K562 (cell line): ENCODE data around the gene ETS2. TPM values are rescaled to one million over a fixed set of nuclear protein-coding genes. Genes with fewer than 3 reads are reported as not detected.

Experiments
- ARNT ChIP-seq, 2 experiments: fragments of 450-650 bp; IDR thresholded peaks; 2 replicates each; pipeline ENCODE4 v1.6.1; 2016; ENCODE audit warnings: mild to moderate bottlenecking in 1 of 2
- ASH1L ChIP-seq: fragments of 450-650 bp; IDR thresholded peaks from 2 replicates; pipeline ENCODE4 v1.6.1; 2018; ENCODE audit warnings: borderline replicate concordance, mild to moderate bottlenecking, low read depth; ENCODE audit not compliant: partially characterized antibody
- BCL6 ChIP-seq: fragments of 250-450 bp; sonication (Bioruptor Pico); IDR thresholded peaks from 2 replicates; pipeline ENCODE4 v1.4.0; 2020
- EP300 ChIP-seq: IDR thresholded peaks from 2 replicates; pipeline ENCODE4 v1.6.1; 2012; ENCODE audit warnings: low read length, improper control_type of control experiment
- GTF2E2 ChIP-seq: fragments of 200-800 bp; sonication (Bioruptor generic); IDR thresholded peaks from 2 replicates; pipeline ENCODE4 v1.6.1; 2016; ENCODE audit warnings: missing genetic modification characterization, missing compliant biosample characterization
- MAFK ChIP-seq: IDR thresholded peaks from 2 replicates; pipeline ENCODE4 v1.6.1; 2011; ENCODE audit warnings: low read length, improper control_type of control experiment
- RBM14 ChIP-seq: fragments of 200-400 bp; formaldehyde crosslinking; IDR thresholded peaks from 2 replicates; pipeline ENCODE4 v1.6.1; 2018; ENCODE audit warnings: low read depth, mild to moderate bottlenecking, low read length, moderate library complexity, borderline replicate concordance; ENCODE audit not compliant: insufficient read depth
- ZFP1 ChIP-seq: fragments of 450-650 bp; formaldehyde crosslinking; IDR thresholded peaks from 2 replicates; pipeline ENCODE4 v1.4.0; 2020; ENCODE audit warnings: mild to moderate bottlenecking, mixed read lengths
- ZNF263 ChIP-seq: sonication (generic); formaldehyde crosslinking; IDR thresholded peaks from 2 replicates; pipeline ENCODE4 v1.8.0; 2022; ENCODE audit warnings: mild to moderate bottlenecking, missing genetic modification reagents, borderline replicate concordance
- polyA plus RNA-seq, 8 experiments: library from polyadenylated mRNA; depleted of rRNA in 4 of 8; stranded (reverse) in 5 of 8; unstranded in 3 of 8; fragments of >200 nt; fragmentation: Nextera tagmentation in 2 of 8; fragmentation: Illumina TruSeq in 1 of 8; extraction: Ambion mirVana in 2 of 8; extraction: Trizol in 1 of 8; gene quantifications; 2 replicates each; pipeline versions ENCODE4 v1.2.1 to v1.2.3, GENCODE V29; 2011 to 2014; ENCODE audit warnings: inconsistent platforms in 1 of 8, missing spikeins in 1 of 8
- total RNA-seq, 7 experiments: library from RNA; depleted of rRNA in 6 of 7; stranded (reverse); fragments of >200 nt in 6 of 7; fragmentation: Illumina TruSeq in 2 of 7; extraction: Trizol in 2 of 7; gene quantifications; 2 replicates each; pipeline versions ENCODE4 v1.2.1 to v1.2.3, GENCODE V29; 2011 to 2021; ENCODE audit warnings: low replicate concordance in 1 of 7
- TF ChIP-seq, protein P1 (sequence below), 2 experiments: fragments of 450-650 bp in 1 of 2; sonication (generic) in 1 of 2; formaldehyde crosslinking in 1 of 2; IDR thresholded peaks; 2 replicates each; pipeline versions ENCODE4 v1.7.1 to v1.9.0; 2016 to 2022; ENCODE audit warnings: inconsistent platforms in 1 of 2, mild to moderate bottlenecking in 1 of 2, missing genetic modification reagents in 1 of 2
- TF ChIP-seq, protein P2 (sequence below), 2 experiments: fragments of 450-650 bp; IDR thresholded peaks; 2 replicates each; pipeline ENCODE4 v1.6.1; 2016
- TF ChIP-seq, protein P3 (sequence below): IDR thresholded peaks from 2 replicates; pipeline ENCODE4 v1.6.1; 2016; ENCODE audit warnings: missing genetic modification characterization, missing compliant biosample characterization

Gene ETS2
- total and polyA plus RNA-seq, 9 of the 15 experiments (the other 6 are each of a cell fraction or from before 2014, with no cell fraction given): 1.7 to 24.4 (median 12.2) TPM

DNA sequence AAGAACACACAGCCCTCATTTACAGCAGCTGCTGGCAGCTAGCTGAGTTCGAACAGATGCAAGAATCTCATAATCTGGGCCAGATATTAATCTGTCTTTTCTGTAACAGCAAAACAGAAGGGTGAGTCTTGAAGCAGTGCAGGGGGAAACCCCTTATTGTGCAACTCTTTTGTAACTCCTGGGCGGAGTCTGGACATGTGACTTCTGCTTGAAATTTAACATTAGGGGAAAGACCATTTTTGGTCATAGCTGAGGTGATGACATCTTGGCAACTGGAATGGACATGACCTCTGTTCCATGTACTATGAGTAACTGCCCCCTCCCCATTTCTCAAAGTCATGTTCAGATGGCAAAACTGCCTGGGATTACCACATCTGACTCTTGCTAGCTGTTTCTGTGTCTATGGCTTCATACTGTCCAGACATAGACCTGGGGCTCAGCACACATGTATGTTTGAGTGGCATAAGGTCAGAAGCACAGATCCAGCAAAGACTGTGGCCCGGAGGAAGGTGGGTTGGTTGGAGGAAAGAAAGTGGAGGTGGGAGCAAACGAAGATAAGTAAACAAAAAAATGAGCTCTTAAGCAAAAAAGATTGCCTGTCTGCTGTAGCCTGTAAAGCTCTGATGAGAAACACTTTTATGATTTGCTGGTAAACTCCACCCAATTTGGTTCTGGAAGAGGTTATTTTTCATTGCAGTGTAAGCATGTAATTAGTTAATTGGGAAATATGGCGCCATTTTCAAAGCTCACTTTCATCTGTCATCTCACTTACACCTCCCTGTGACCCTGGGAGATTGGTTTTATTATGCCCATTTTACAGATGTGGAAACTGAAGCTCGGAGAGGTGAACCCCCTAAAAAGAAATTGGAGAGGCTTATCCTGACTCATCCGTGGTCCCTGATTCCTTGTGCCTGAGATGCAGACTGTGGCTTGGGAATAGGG, 26.1 kb downstream of the ETS2 start (continued):
- TF ChIP-seq, protein P1, sequence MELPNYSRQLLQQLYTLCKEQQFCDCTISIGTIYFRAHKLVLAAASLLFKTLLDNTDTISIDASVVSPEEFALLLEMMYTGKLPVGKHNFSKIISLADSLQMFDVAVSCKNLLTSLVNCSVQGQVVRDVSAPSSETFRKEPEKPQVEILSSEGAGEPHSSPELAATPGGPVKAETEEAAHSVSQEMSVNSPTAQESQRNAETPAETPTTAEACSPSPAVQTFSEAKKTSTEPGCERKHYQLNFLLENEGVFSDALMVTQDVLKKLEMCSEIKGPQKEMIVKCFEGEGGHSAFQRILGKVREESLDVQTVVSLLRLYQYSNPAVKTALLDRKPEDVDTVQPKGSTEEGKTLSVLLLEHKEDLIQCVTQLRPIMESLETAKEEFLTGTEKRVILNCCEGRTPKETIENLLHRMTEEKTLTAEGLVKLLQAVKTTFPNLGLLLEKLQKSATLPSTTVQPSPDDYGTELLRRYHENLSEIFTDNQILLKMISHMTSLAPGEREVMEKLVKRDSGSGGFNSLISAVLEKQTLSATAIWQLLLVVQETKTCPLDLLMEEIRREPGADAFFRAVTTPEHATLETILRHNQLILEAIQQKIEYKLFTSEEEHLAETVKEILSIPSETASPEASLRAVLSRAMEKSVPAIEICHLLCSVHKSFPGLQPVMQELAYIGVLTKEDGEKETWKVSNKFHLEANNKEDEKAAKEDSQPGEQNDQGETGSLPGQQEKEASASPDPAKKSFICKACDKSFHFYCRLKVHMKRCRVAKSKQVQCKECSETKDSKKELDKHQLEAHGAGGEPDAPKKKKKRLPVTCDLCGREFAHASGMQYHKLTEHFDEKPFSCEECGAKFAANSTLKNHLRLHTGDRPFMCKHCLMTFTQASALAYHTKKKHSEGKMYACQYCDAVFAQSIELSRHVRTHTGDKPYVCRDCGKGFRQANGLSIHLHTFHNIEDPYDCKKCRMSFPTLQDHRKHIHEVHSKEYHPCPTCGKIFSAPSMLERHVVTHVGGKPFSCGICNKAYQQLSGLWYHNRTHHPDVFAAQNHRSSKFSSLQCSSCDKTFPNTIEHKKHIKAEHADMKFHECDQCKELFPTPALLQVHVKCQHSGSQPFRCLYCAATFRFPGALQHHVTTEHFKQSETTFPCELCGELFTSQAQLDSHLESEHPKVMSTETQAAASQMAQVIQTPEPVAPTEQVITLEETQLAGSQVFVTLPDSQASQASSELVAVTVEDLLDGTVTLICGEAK (IDR thresholded peaks at IDR 0.05): peak; percentile 24; the same call in 1 of the 2 replicates
- TF ChIP-seq, protein P1 (CRISPR knock-in tag; IDR thresholded peaks at IDR 0.05): no peak
- TF ChIP-seq, protein P2, sequence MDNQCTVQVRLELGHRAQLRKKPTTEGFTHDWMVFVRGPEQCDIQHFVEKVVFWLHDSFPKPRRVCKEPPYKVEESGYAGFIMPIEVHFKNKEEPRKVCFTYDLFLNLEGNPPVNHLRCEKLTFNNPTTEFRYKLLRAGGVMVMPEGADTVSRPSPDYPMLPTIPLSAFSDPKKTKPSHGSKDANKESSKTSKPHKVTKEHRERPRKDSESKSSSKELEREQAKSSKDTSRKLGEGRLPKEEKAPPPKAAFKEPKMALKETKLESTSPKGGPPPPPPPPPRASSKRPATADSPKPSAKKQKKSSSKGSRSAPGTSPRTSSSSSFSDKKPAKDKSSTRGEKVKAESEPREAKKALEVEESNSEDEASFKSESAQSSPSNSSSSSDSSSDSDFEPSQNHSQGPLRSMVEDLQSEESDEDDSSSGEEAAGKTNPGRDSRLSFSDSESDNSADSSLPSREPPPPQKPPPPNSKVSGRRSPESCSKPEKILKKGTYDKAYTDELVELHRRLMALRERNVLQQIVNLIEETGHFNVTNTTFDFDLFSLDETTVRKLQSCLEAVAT (IDR thresholded peaks at IDR 0.05): no peak
- TF ChIP-seq ARNT (IDR thresholded peaks at IDR 0.05) (peak in 1 of 2 experiments; percentile 75; a peak in 1 of 4 replicates), EP300 (peak; percentile 85; the same call in 1 of the 2 replicates), GTF2E2 (tag) (peak; percentile 71; the same call in 1 of the 2 replicates), RBM14 (no peak), ZFP1 (CRISPR knock-in tag) (no peak), MAFK (peak; percentile 66), BCL6 (CRISPR knock-in tag) (peak; percentile 65; the same call in 1 of the 2 replicates), ASH1L (no peak), ZNF263 (no peak)
- TF ChIP-seq, protein P3, sequence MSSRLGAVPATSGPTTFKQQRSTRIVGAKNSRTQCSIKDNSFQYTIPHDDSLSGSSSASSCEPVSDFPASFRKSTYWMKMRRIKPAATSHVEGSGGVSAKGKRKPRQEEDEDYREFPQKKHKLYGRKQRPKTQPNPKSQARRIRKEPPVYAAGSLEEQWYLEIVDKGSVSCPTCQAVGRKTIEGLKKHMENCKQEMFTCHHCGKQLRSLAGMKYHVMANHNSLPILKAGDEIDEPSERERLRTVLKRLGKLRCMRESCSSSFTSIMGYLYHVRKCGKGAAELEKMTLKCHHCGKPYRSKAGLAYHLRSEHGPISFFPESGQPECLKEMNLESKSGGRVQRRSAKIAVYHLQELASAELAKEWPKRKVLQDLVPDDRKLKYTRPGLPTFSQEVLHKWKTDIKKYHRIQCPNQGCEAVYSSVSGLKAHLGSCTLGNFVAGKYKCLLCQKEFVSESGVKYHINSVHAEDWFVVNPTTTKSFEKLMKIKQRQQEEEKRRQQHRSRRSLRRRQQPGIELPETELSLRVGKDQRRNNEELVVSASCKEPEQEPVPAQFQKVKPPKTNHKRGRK (tag): peak; percentile 56; the same call in 1 of the 2 replicates
